ENCODE results near the gene NEDD4L.

The NEDD4L gene

DNA sequence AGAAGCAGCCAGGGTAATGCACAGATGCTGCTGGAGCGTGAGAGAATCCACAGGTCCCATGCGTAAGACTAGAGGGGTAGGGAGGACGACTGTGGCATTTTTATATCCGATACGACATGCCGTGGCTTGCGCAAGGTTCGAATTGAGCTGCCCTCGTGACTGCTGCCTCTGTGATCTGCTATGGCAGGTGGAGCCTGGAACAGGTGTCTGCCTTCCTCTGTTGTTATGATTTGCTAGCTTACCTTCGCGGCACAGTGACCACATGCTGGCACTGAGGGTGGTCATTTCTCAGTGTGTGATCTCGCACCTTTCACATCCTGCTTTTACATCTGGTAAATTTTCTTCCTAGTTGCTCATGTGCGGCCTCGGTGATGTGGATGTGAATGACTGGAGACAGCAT, 344.7 kb downstream of the NEDD4L start:
- ChIA-PET CTCF (no interaction called here), POLR2A (no interaction called here)
- TF ChIP-seq, protein P1, sequence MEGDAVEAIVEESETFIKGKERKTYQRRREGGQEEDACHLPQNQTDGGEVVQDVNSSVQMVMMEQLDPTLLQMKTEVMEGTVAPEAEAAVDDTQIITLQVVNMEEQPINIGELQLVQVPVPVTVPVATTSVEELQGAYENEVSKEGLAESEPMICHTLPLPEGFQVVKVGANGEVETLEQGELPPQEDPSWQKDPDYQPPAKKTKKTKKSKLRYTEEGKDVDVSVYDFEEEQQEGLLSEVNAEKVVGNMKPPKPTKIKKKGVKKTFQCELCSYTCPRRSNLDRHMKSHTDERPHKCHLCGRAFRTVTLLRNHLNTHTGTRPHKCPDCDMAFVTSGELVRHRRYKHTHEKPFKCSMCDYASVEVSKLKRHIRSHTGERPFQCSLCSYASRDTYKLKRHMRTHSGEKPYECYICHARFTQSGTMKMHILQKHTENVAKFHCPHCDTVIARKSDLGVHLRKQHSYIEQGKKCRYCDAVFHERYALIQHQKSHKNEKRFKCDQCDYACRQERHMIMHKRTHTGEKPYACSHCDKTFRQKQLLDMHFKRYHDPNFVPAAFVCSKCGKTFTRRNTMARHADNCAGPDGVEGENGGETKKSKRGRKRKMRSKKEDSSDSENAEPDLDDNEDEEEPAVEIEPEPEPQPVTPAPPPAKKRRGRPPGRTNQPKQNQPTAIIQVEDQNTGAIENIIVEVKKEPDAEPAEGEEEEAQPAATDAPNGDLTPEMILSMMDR (IDR thresholded peaks at IDR 0.05; ENCODE audit: insufficient read depth, low read length, missing control alignments), result no peak
- no peak for DNase-seq (ENCODE audit: low read depth, low spot score)
- H3K4me3 ChIP-seq (ENCODE audit: low read depth, low read length), result no peak overlapping the region

DNA sequence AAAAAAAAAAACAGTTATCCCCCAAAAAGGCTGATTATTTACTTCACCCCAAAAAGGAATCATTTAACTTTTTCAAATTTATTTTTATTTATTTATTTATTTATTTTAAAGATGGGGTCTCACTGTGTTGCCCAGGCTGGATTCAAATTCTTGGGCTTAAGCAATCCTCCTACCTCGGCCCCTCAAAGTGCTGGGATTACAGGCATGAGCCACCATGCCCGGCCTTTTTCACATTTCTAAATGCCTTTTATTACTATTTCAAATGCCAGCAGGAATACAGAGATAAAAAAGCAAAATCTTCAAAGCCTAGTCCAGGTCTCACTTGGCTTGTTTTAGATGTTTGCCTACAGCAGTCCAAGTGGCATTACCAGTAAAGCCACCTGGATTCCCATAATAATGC, 345.7 kb downstream of the NEDD4L start:
- H3K4me3 ChIP-seq (ENCODE audit: low read depth, low read length), result no peak overlapping the region
- TF ChIP-seq, protein P1 (IDR thresholded peaks at IDR 0.05; ENCODE audit: insufficient read depth, low read length, missing control alignments), result no peak
- POLR2A ChIA-PET, result no interaction called here
- no peak for DNase-seq (ENCODE audit: low read depth, low spot score)
- CTCF ChIA-PET, result no interaction called here

DNA sequence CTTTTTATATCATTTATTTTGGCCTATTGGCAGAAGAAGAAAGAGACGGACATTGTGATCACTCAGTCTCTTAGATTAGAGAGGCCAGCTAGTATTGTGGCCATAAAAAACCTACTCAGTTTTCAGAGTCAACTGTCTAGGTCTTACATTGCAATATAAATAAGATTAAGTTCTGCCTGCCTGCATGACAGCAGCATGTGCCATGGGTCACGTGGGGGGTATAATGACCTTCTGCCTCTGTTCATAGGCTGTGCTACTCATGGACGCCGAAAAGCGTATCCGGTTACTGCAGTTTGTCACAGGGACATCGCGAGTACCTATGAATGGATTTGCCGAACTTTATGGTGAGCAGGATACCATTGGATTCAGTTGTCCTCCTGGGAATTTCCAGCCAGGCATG, 346.4 kb downstream of the NEDD4L start:
- no peak overlapping the region for H3K4me3 ChIP-seq (ENCODE audit: low read depth, low read length)
- no peak for DNase-seq (ENCODE audit: low read depth, low spot score)
- ChIA-PET CTCF (no interaction called here), POLR2A (no interaction called here)
- TF ChIP-seq, protein P1 (IDR thresholded peaks at IDR 0.05; ENCODE audit: insufficient read depth, low read length, missing control alignments), result no peak

DNA sequence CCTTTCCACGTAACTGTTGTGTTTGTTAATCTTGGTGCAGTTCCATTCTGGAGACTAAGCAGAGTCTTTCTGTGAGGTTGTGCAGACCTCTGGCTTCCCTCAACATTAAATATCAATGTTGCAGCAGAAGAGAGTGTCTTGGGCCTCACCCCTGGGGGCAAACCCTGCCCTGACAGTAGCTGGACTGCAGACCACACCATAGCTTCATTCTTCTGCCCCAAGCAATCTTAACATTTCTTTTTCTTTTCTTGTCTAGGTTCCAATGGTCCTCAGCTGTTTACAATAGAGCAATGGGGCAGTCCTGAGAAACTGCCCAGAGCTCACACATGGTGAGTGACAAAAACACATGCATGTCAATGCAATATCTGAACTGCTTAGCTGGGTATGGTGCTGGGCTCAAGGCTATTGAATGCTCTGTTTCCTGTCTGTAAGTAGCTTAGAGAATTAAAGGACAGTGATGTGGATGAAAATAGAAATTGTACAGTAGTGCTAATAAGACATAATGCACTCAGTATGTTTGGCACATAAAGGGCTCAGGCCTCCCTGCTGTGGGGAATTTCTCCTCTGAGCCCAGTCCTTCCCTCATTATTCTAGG, 347.3 kb downstream of the NEDD4L start:
- CTCF ChIA-PET, result interaction anchor here (0.7 to 2.7 kb wide), 3 partner anchors 10 to 213 kb away, joined by 3 to 10 read pairs (median 3); no protein-coding TSS in a partner anchor
- TF ChIP-seq, protein P1 (IDR thresholded peaks at IDR 0.05; ENCODE audit: insufficient read depth, low read length, missing control alignments), result no peak
- POLR2A ChIA-PET, result interaction anchor here (0.6 kb wide), 1 partner anchor 22 kb away, joined by 3 read pairs; no protein-coding TSS in a partner anchor
- H3K4me3 ChIP-seq (ENCODE audit: low read depth, low read length), result no peak overlapping the region
- DNase-seq (ENCODE audit: low read depth, low spot score), result no peak

DNA sequence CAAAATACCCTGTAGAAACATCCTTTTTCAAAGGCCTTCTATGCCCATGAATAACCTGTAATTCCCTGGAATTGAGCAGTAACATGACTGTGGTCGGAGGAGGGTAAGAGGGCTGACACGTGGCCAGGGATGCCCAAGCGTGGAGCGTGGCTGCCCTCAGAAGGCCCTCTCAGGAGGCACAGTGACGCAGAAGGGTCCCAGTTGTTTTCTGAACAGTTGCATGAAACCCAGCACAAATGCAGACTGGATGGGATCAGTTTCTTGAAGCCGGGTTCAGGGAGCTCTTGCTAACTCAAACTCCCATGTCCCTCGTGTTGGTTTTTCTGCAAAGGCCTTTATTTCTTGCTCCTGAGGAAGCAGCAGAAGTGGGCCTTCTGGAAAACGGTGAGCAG, 347.9 kb downstream of the NEDD4L start:
- ChIA-PET CTCF (interaction anchor here (0.7 to 2.7 kb wide), 3 partner anchors 10 to 214 kb away, joined by 3 to 10 read pairs (median 3); no protein-coding TSS in a partner anchor), POLR2A (interaction anchor here (0.6 kb wide), 1 partner anchor 23 kb away, joined by 3 read pairs; no protein-coding TSS in a partner anchor)
- TF ChIP-seq, protein P1 (IDR thresholded peaks at IDR 0.05; ENCODE audit: insufficient read depth, low read length, missing control alignments), result no peak
- DNase-seq (ENCODE audit: low read depth, low spot score), result no peak
- H3K4me3 ChIP-seq (ENCODE audit: low read depth, low read length), result no peak overlapping the region

DNA sequence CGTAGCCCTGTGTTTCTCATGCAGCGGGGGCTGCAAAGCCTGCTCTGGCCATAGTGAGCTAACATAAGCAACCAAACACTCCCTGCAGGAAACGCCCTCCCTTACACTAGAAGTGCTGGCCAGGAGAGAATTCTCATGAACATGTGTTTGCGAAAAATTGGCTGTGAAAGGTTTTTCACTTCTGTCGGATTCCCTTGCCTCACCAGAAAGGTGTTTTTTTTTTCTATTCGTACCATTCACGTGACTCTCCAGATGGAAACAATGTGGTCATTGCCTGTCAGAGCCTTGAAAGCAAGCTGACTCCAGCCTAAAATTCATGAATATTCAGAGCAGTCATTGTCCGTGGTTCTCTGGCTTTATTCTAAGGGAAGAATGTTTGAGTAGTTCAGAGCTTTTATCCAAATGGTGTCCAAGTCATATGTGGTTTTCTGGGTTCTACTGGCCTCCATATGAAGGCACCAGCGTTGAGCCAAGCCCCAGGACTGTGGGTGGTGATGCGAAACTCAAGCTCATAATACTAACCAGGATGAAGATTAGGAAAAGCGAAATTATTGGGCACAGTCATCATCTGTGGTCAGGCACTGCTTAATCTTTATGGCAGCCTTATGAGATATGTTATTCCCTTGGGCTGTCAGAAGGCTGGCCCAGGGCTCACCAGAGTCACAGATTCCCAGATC, 348.4 kb downstream of the NEDD4L start:
- ChIA-PET CTCF (interaction anchor here (1.6 to 2.7 kb wide), 2 partner anchors 9 to 11 kb away, joined by 4 to 10 read pairs; no protein-coding TSS in a partner anchor), POLR2A (interaction anchor here (0.6 kb wide), 1 partner anchor 23 kb away, joined by 3 read pairs; no protein-coding TSS in a partner anchor)
- DNase-seq (ENCODE audit: low read depth, low spot score), result no peak
- TF ChIP-seq, protein P1 (IDR thresholded peaks at IDR 0.05; ENCODE audit: insufficient read depth, low read length, missing control alignments), result no peak
- H3K4me3 ChIP-seq (ENCODE audit: low read depth, low read length), result no peak overlapping the region

Data from AG04449 (cell line).